NB4 (cell line): Measurements from ENCODE around the gene UQCC2.

ENCODE experiments used
- POLR2A ChIP-seq: IDR thresholded peaks from 2 replicates; pipeline ENCODE4 v1.6.1; 2011; ENCODE audit warnings: mild to moderate bottlenecking; ENCODE audit not compliant: insufficient read length; ENCODE audit errors: extremely low read depth
- TF ChIP-seq, protein P1 (sequence below): IDR thresholded peaks from one replicate; pipeline ENCODE4 v1.5.1; 2012; ENCODE audit warnings: low read depth, low read length

DNA sequence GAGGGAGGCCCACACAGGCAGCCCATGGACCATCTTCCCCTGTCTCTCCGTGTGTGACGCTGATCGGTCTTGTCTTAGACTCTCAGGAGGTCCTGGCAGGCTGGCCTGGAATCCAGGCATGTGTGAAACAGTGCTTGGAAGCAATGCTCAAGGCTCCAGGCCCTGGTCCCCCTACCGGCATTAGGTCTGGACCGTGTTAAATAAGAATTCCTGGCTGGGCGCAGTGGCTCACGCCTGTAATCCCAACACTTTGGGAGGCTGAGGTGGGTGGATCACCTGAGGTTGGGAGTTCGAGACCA lies 22.2 kb upstream of the UQCC2 start:
- TF ChIP-seq, protein P1, sequence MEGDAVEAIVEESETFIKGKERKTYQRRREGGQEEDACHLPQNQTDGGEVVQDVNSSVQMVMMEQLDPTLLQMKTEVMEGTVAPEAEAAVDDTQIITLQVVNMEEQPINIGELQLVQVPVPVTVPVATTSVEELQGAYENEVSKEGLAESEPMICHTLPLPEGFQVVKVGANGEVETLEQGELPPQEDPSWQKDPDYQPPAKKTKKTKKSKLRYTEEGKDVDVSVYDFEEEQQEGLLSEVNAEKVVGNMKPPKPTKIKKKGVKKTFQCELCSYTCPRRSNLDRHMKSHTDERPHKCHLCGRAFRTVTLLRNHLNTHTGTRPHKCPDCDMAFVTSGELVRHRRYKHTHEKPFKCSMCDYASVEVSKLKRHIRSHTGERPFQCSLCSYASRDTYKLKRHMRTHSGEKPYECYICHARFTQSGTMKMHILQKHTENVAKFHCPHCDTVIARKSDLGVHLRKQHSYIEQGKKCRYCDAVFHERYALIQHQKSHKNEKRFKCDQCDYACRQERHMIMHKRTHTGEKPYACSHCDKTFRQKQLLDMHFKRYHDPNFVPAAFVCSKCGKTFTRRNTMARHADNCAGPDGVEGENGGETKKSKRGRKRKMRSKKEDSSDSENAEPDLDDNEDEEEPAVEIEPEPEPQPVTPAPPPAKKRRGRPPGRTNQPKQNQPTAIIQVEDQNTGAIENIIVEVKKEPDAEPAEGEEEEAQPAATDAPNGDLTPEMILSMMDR = no peak
- no peak for TF ChIP-seq POLR2A
